Amygdala (tissue), 56 donors: ENCODE results near the gene PPP1R13B.
"Not testable (repeated sequence)": the region's sequence is repeated elsewhere in the genome, so short reads cannot be mapped to it uniquely, and the experiment has no call there.

ENCODE experiments used
- DNase-seq, 56 donors: peaks; one replicate each; lab custom pipeline; 2025; lab: John Stamatoyannopoulos, UW

PPP1R13B gene

DNA sequence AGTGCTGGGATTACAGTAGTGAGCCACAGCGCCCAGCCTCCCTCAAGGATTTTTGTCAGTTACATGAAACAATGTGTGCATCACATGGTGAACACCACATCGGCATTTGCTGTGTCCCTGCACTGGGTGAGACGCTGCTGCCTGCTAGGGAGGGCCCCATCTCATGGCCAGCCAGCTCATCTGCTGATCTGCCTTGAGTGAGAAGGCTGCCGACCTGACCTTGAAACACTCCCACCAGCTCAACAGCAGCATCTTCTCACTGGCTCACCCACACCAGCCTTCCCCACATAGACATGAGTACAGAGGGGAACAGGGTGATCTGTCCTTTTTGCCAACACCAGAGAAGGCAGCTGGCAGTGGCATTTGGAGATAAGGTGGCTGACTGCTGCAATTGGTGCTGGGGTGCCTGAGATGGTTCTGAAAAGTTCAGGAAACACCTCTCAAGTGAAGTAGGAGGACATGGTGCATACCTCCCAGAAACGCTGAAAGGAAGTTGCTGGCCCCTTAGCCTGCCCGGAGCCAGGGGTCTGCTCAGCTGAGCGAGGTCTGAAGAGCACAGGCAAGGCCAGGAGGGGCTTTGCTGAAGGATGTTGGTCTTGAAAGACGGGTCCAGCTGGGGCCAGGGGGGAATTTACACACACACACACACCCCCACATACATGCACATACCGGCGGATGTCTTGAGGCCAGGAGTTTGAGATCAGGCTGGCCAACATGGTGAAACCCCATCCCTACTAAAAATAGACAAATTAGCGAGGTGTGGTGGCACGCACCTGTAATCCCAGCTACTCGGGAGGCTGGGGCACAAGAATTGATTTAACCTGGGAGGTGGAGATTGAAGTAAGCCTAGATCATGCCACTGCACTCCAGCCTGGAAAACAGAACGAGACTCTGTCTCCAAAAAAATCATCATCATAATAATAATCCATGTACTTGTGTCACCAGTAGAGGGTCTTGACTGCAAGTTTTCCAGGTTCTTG, 14.3 kb upstream of the PPP1R13B start:
- no peak for DNase-seq

GRCh38 chr14:103859416-103860202, 12.2 kb upstream of the PPP1R13B start:
- DNase-seq: no peak

DNA sequence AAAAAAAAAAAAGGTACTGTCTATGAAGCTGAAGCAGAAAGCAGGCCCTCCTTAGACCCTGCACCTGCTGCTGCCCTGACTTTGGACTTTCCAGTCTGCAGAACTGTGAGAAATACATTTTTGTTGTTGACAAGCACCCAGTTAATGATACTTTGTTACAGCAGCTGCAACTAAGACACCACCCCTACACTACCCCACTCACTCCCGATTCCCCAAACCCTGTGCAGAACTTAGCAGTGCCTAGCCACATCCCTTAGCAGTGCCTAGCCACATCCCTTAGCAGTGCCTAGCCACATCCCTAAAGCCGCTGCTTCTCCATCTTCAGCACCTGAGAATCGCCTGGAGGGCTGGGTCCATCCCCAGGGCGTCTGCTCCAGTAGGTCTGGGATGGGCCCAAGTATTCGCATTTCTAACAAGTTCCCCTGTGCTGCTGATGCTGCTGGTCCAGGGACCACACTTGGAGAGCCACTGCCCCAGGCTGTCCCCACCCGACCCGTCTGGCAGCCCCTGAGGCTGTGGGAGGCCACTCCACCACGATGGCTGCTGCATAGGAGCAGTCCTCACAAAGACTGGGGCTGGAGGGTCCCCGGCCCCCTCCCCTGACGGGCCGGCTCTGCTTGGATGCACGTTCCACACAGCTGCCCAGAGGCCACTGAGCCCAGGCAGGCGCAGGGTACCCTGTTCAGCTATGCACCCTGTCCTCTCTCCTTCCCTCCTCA, 10.8 kb upstream of the PPP1R13B start:
- no peak for DNase-seq

GRCh38 chr14:103857256-103857655, 9.9 kb upstream of the PPP1R13B start:
- no peak for DNase-seq

- DNase-seq: no peak
These were observed 9.2 kb upstream of the PPP1R13B start for GRCh38 chr14:103856607-103857006.

- no peak for DNase-seq
These were observed 8.7 kb upstream of the PPP1R13B start for GRCh38 chr14:103856105-103856504.

DNA sequence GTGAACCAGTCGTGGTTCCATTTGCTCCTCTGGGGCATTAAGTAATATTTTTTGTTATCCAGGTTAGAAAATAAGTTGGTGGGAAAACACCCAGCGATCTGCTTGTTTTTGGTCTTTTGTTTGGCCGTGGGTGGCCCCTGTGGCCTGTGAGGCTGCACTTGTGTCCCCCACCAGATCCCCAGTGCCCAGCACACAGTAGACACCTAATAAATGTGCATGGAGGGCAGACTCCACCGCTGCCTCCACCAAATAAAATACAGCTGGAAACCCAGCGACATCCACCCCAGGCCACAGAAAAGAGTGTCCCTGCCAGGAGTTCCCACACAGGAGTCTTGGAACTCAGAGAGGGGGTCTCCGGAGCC, 8.3 kb upstream of the PPP1R13B start:
- no peak for DNase-seq

DNA sequence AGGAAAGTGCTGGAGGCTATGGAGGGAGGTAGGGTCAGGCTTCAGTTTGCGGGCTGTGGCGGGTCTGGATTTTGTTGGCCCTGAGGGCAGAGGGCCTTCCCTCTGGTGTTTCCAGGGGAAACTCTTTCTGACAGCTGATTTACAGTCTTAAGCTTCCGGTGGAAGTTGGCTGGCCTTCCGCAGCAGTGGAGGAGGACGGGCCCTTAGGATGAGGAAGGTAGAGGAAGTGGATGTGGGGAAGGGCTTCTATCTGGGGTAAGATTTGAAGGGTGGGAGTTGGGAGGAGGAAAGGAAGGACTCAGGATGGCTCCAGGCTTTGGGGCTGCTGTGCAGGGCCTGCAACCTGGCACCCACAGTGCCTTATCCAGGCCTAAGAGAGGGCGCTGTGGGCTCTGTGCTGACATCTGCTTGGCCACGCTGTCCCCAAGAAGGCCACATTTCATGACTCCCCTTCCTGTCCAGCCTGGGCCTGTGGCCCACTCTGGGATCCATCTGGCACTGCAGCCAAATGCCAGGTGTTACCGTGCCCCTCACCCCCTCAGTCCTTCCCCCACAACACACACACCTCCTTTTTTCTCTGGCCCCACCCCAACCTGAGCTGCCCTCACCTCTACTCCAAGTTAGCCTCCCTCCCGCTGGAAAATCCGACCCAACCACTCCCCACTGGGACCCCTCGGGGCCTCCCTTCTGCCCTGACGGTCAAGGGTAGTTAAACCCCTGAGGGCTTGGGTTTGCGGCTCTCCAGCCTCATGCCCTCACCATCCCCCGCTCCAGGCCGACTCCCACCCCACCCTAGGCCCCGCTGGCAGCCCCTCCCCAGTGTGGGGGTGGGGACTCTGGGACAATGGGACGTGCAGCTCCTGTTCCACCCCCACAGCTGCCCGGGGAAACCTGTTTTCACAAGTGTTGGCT, 7.7 kb upstream of the PPP1R13B start:
- no peak for DNase-seq

DNA sequence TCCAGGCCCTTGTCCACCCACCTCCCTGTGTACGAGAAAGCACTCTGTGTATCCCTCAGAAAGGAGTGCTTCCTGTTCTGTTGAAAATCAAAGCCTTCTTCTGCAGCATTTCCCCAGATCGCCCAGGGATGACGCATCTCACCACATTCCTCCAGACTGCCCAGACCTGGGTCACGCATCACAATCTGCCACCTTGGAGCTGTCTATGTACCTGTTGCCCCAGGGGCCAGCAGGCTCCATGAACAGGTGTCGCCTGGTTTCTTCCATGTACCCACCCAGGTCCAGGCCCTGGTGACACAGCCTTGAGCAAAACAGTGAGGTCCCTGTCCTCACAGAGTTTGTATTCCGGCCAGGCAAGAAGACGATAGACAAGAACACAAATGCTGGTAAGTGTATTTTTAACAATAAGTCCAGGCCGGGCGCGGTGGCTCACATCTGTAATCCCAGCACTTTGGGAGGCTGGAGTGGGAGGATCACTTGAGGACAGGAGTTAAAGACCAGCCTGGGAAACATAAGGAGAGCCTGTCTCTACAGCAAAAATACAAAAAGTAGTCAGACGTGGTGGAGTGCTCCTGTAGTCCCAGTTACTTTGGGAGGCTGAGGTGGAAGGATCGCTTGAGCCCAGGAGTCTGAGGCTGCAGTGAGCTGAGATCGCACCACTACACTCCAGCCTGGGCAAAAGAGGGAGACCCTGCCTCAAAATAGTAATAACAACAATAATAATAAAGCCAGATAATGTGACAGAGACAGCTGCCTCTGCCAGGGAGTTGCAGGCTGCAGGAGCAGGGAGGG, 6.8 kb upstream of the PPP1R13B start:
- no peak for DNase-seq

- no peak for DNase-seq
These were observed 1.9 kb upstream of the PPP1R13B start for GRCh38 chr14:103849151-103849886.

DNA sequence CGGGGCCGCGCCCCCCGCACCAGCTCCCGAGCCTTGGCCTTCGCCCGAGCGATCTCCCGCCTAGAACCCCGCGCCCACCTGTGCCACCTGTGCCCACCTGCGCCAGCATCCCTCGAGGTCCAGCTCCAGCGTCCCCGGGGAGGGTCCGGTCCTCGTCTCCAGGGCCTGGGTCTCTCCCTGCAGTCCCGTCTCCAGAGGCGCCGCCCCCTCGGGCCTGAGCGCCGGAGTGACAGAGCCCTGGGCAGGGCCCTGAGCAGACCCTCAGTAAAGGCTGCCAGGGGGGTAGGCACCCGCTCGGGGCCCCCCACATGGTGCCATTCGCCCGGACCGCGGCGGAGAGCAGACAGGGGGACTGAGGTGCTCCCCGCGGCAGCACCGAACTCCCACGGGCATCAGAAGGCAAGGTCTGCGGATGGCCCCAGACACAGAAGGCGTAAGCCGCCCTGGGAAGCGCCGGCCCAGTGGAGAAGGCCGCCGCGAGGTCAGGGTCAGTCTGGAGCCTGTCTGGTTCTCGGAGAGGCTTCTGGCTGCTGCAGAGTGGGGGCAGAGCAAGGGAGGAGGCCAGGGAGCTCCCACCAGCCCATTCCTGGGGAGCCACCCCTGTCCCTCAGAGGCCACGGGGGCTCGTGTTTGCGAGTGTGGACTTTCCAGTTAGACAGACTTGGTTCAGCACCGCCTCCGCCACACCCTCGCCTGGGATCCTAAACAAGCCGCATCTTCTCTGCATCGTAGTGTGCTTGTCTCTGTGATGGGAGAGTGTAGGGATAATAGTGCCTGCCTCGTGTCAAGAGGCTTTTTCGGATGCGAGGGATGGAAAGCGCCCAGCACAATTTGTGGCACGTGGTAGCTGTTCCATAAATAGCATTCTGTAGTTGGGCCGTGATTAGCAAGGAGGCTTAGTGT, 1.1 kb upstream of the PPP1R13B start:
- peak in 5 of 56 donors; percentile 17 to 54 (median 20) for DNase-seq

- DNase-seq: peak in 4 of 56 donors; percentile 13 to 45 (median 26)
These were observed 578 bp downstream of the PPP1R13B start for GRCh38 chr14:103846543-103847450.

GRCh38 chr14:103846097-103846496, 1.3 kb downstream of the PPP1R13B start:
- DNase-seq: no peak

DNA sequence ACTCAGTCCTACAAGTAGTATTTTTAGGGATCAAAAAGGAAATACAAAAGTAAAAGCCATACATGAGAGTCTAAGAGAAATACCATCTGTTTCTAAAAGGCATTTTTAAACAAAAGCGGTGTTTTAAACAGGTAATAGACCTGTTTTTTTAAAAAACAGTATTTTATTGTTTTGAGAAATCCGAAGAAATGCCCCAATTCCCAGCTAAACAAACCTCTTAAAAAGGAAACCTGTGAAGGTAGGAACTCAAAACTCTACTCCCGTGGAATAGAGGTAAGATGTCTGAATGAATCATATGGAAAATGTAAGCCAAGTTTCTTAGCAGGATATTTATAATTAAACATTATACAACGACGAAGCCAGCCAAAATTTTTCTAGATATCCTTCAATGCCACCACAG, 2.0 kb downstream of the PPP1R13B start:
- DNase-seq: no peak

GRCh38 chr14:103841265-103841664, 6.1 kb downstream of the PPP1R13B start:
- not testable (repeated sequence) for DNase-seq

DNA sequence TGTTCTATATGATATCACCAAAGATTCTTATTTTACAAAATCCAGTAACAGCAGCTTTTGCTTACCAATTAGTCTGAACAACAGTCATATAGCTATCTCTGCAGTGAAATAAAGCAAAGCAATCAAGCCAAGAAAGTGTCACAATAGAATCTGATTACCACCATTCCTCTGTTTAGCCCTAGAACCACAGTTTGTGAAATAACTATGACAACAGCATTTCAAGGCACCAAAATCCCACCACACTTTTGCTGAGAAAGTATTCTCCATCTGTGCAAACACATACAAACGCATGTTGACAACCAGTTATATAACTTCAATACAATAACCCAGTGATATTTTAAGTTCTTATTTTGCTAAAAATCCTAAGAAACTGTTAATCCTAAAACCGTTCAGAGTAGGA, 7.4 kb downstream of the PPP1R13B start:
- no peak for DNase-seq
